ENCODE results near the gene SPINK9.

GRCh38 chr5:148387325-148387724 is 52.0 kb downstream of the SPINK9 start:
- no peak for TF ChIP-seq CTCF (IDR thresholded peaks at IDR 0.05)
- no peak for TF ChIP-seq POLR2A (IDR thresholded peaks at IDR 0.05)
- no peak for TF ChIP-seq EP300 (IDR thresholded peaks at IDR 0.05)
- TF ChIP-seq POLR2AphosphoS5 (IDR thresholded peaks at IDR 0.05), result no peak

All from stomach (tissue), 4 donors.